Endothelial cell of umbilical vein (primary cell): ENCODE data around the gene NCL.

ENCODE experiments used
- CTCF ChIP-seq, 2 donors: IDR thresholded peaks; 1 replicate in 1 of 2; 2 replicates in 1 of 2; pipeline ENCODE4 v1.5.1; 2011; ENCODE audit warnings: low read length in 2 of 2, mild to moderate bottlenecking in 2 of 2, moderate library complexity in 2 of 2, control low read depth in 1 of 2, inconsistent platforms in 1 of 2, low read depth in 1 of 2; ENCODE audit not compliant: insufficient read depth in 1 of 2; ENCODE audit errors: extremely low read depth in 1 of 2
- EZH2 ChIP-seq: IDR thresholded peaks from 2 replicates; pipeline ENCODE4 v1.6.1; 2012; ENCODE audit warnings: borderline replicate concordance, low read depth, mild to moderate bottlenecking, moderate library complexity, low read length, inconsistent platforms; ENCODE audit not compliant: severe bottlenecking

GRCh38 chr2:231513746-231514224 lies 49.5 kb upstream of the NCL start:
- TF ChIP-seq CTCF (IDR thresholded peaks at IDR 0.05; ENCODE audit: extremely low read depth in 1 of 2, insufficient read depth in 1 of 2, low read depth in 1 of 2, low read length in 2 of 2) (no peak), EZH2 (no peak)
